LHCN-M2 (cell line): ENCODE data around the gene EXOC3L2. TPM values are rescaled to one million over a fixed set of nuclear protein-coding genes. Genes with fewer than 3 reads are reported as not detected.

Source experiments
- DNase-seq: peaks from one replicate; pipeline ENCODE4 v3.0.0-alpha.2; 2012; ENCODE audit warnings: low read depth
- total RNA-seq: library from RNA; depleted of rRNA; stranded (reverse); fragments of >200 nt; gene quantifications from 2 replicates; pipeline ENCODE4 v1.2.3, GENCODE V29; 2014

Gene EXOC3L2
- total RNA-seq, 1 experiment from 2014 or later = not detected

- DNase-seq = no peak
These were observed 22.5 kb downstream of the EXOC3L2 start for GRCh38 chr19:45222724-45223123.

- no peak for DNase-seq
These were observed 26.1 kb downstream of the EXOC3L2 start for GRCh38 chr19:45218911-45219743.

DNA sequence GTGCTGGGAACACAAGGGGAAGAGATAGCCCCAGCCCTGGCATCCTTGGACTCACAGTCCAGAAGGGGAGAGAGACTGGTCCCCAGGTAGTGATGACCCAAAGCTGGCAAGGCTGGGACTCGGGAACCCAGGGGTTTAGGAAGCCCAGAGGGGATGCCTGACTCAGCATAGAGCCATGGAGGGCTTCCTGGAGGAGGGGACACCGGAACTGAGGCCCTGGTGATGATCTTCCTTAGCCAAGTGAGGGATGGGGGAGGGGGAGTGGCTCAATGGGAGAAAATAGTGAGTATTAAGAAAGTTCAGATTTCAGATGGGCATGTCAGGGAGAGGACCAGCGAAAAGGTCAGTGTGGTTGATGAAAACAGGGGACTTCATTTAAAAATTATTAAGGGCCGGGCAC is 26.8 kb downstream of the EXOC3L2 start:
- no peak for DNase-seq

DNA sequence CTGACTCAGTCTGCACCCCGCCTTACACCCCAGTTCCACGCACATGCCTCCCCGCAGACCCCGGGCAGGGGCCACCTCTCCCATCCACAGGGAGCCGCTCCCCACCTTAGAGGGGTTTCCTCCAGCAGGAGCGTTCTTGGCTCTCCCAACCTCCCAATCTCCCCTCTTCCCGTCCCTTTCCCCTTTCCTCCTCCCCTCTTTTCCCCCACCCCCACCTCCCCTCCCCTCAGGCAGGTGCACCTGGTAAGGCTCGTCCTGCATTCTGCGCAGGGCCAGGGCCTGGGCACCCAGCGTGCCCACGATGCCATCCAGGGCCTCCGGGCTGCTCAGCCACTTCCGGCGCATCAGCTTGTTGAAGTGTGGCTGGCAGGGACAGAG is 27.3 kb downstream of the EXOC3L2 start:
- DNase-seq = no peak

DNA sequence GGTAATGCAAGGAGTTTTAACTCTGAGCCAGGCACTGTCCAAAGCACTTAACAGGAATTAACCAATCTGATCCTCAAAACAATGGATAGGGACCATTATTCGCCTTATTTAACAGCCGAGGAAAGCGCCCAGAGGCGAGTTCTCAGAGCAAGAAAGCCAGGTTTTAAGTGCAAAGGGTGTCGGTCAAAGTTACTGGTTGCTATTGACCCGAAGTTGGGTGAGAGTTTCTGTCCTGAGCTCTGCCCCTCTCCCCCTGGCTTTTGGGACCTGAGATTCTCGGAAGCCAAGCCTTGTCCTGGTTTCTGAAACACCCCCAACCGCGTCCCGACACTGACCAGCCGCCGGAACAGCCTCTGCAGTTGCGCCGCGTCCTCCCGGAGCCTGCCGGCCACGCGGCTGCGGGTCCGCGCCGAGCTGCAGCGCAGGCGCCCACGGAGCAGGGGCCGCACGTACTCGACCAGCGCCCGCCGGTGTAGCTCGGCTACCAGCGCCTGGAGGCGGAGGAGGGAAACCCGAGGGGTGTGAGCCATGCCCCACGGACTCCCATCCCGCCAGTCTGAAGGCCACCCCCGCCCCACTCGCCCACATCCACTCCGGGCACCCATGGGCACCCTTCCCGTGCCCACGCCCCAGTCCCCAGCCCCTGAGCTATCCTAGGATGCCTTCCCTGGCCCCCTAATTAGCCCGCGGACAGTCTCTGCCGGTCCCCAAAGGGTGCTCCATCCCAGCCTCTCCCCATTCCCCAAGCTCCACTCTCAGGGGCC is 27.8 kb downstream of the EXOC3L2 start:
- no peak for DNase-seq

DNA sequence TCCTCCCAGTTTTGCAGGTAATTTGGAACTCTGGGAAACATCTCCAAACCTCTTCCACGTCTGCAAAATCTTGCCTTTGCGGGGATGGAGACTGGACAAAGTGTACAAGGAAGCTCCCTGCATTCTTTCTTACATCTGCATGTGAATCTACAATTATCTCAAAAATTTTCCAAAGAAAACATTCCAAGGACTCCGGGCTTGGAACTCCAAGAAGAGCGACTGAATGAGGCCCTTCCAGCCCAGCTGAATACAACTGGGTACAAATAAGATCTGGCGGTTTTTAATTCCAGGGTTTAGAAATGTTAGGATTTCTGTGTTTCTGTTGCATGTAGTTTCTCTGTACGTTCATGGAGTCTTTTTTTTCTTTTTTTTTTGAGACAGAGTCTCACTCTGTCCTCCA is 28.5 kb downstream of the EXOC3L2 start:
- DNase-seq = no peak

DNA sequence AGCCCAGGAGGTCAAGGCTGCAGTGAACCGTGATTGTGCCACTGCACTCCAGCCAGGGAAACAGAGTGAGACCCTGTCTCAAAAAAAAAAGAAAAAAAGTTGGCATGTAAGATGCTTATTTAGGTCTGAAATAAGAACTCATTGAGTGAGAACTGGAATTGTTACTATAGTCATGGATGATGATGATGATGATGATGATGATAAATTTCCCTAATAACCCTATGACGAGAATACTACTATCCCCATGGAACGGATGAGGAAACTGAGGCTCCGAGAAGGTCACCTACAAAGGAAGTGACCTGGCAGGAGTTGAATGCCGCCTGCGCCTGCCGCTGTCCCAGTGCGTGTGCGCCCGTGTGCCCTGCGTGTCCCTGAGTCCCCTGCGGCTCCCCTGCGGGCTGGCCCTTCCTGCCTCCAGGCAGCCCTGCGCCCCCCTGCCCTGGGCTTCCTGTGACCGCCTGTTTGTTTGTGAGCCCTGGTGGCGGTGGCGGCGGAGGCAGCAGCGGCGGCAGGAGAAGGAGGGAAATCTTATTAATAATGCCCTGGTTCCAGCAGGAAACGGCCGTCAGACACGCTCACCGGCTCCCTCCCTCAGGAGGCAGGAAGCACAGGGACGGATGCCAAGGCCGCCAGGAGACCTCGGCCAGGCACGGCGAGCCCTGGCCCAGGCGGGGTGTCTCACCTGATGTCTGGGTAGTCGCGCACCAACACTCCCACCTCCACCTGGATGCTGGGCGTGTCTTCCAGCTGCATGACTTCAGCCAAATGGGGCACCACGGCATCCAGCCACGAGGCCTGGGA is 29.6 kb downstream of the EXOC3L2 start:
- no peak for DNase-seq

GRCh38 chr19:45213031-45213430 is 32.2 kb downstream of the EXOC3L2 start:
- DNase-seq = no peak

- no peak for DNase-seq
These were observed 33.3 kb downstream of the EXOC3L2 start for GRCh38 chr19:45211751-45212381.

- no peak for DNase-seq
These were observed 38.9 kb downstream of the EXOC3L2 start for GRCh38 chr19:45206328-45206727.

GRCh38 chr19:45205810-45206209 is 39.4 kb downstream of the EXOC3L2 start:
- no peak for DNase-seq

DNA sequence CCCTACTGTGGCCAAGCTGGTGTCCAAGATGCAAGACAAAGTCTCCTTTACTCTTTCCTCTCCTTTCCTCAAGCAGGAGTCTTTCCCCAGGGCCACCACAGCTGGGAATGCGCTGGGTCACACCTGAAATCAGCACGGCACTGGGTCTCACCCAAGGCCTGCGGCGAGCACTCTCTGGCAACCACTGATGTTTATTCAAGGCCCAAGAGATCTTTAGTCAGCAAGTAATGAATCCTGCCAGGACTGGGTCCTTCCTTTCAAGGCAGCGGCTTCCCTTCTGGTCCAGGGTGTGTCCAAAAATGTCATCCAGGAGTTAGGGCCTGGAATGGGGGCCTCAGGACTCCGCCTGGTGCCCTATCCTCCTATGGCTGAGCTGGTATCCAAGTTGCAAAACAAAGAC is 42.6 kb downstream of the EXOC3L2 start:
- DNase-seq = no peak

DNA sequence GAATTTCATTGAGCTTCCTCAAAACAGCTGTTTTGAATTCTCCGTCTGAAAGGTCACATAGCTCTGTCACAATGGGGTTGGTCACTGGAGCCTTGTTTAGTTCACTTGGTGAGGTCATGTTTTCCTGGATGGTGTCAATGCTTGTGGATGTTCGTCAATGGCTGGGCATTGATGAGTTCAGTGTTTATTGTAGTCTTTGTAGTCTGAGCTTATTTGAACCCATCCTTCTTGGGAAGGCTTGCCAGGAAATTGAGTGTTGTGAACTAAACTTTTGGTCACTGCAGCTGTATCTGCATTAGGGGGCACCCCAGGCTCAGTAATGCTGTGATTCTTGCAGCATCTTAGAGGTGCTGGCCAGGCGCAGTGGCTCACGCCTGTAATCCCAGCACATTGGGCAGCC is 44.6 kb downstream of the EXOC3L2 start:
- DNase-seq = peak; percentile 34

GRCh38 chr19:45195764-45196163 is 49.4 kb downstream of the EXOC3L2 start:
- DNase-seq = peak; percentile 24

GRCh38 chr19:45191375-45191774 is 53.8 kb downstream of the EXOC3L2 start:
- DNase-seq = no peak

DNA sequence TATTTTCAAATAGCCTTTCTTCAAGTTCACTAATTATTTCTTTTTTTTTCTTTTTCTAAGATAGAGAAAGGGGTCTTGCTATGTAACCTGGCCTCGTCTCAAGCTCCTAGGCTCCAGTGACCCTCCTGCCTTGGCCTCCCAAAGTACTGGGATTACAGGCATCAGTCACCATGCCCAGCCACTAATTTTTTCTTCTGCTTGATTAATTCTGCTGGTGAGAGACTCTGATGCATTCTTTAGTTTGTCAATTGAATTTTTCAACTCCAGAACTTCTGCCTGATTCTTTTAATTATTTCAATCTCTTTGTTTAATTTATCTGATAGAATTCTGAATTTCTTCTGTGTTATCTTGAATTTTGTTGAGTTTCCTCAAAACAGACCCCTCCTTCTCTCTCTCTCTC is 55.2 kb downstream of the EXOC3L2 start:
- DNase-seq = no peak

- DNase-seq = no peak
These were observed 57.6 kb downstream of the EXOC3L2 start for GRCh38 chr19:45187421-45188100.

GRCh38 chr19:45186509-45187334 is 58.5 kb downstream of the EXOC3L2 start:
- DNase-seq = peak; percentile 22

DNA sequence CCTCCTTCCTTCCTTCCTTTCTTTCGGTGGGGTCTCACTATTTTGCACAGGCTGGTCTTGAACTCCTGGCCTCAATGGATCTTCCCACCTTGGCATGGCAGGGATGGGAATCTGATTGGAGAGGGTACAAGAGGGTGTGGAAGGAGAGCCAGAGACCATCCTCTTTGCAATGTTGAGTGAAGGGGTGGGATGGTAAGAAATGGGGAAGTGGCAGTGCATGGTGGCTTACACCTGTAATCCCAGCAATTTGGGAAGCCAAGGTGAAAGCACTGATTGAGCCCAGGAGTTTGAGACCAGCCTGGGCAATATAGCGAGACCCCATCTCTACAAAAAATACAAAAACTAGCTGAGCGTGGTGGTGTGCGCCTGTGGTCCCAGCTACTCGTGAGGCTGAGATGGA is 61.1 kb downstream of the EXOC3L2 start:
- DNase-seq = no peak

GRCh38 chr19:45182758-45183157 is 62.4 kb downstream of the EXOC3L2 start:
- DNase-seq = no peak
